ENCODE measurements around the gene NDUFAF3. TPM values are rescaled to one million over a fixed set of nuclear protein-coding genes. Genes with fewer than 3 reads are reported as not detected.
A peak's percentile ranks its signal among the peaks of the same experiment; 100 is the strongest.

The NDUFAF3 gene
- total RNA-seq = 100 to 1,000 TPM in 1 of 2 experiments, 10 to 100 TPM in 1; 98.1 to 108 TPM

- Mint-ChIP-seq H3K9me3 (no peaks in the 10 kb centered on the region), H3K27ac (peak within 1 kb of the TSS; percentile 98), H3K4me3 (peak within 1 kb of the TSS; percentile 98), H3K36me3 (ENCODE audit: low read depth) (peaks cover 51% of the 10 kb centered on the region), H3K4me1 (peaks cover 67% of the 10 kb centered on the region), H3K27me3 (no peaks in the 10 kb centered on the region)
- POLR2A ChIA-PET = interaction anchor here (0.7 to 15.9 kb wide), 37 partner anchors 6 to 586 kb away, joined by 3 to 309 read pairs (median 7); partner anchors contain the start of genes ARIH2, CCDC51, DAG1 and IMPDH2
- peak; percentile 93 for DNase-seq
- CTCF ChIA-PET = interaction anchor here (0.6 to 9.4 kb wide), 18 partner anchors 9 to 1208 kb away, joined by 3 to 117 read pairs (median 4); partner anchors contain the start of genes ARIH2, DAG1, P4HTM and QRICH1
Measured at GRCh38 chr3:49021813-49022687, at the start of gene NDUFAF3. TSS of gene NDUFAF3 (plus strand) at chr3:49022121. CDS start at chr3:49022145, 24 bp downstream.

- Mint-ChIP-seq H3K9me3 (no peaks in the 10 kb centered on the region), H3K4me1 (peaks cover 10% of the 10 kb centered on the region), H3K27ac (peak overlapping the region; percentile 76), H3K4me3 (no peak overlapping the region), H3K27me3 (no peaks in the 10 kb centered on the region), H3K36me3 (ENCODE audit: low read depth) (peaks cover 62% of the 10 kb centered on the region)
- ChIA-PET POLR2A (interaction anchor here (1.0 to 2.1 kb wide), 4 partner anchors 10 to 33 kb away, joined by 3 to 10 read pairs (median 8); partner anchors contain the start of gene WDR6), CTCF (interaction anchor here (0.5 to 1.2 kb wide), 4 partner anchors 15 to 329 kb away, joined by 3 to 5 read pairs (median 4); partner anchors contain the start of genes IMPDH2, NDUFAF3 and P4HTM)
- DNase-seq = no peak
Measured at GRCh38 chr3:48974076-48974864, 47.7 kb upstream of the NDUFAF3 start.

- H3K4me1 Mint-ChIP-seq = peaks cover 5% of the 10 kb centered on the region
- CTCF ChIA-PET = interaction anchor here (1.0 kb wide), 1 partner anchor 28 kb away, joined by 4 read pairs; the partner anchor contains the start of gene WDR6
- POLR2A ChIA-PET = interaction anchor here (0.6 to 1.4 kb wide), 2 partner anchors 8 to 10 kb away, joined by 3 read pairs; no protein-coding TSS in a partner anchor
Measured at GRCh38 chr3:48979451-48979850, 42.5 kb upstream of the NDUFAF3 start.

GRCh38 chr3:48980295-48980694 is 41.6 kb upstream of the NDUFAF3 start:
- POLR2A ChIA-PET = interaction anchor here (1.4 kb wide), 1 partner anchor 9 kb away, joined by 3 read pairs; no protein-coding TSS in a partner anchor
- Mint-ChIP-seq H3K4me3 (no peak overlapping the region), H3K27me3 (no peaks in the 10 kb centered on the region), H3K36me3 (ENCODE audit: low read depth) (peaks cover 59% of the 10 kb centered on the region), H3K27ac (no peak overlapping the region), H3K9me3 (no peaks in the 10 kb centered on the region), H3K4me1 (peaks cover 2% of the 10 kb centered on the region)
- CTCF ChIA-PET = interaction anchor here (0.6 to 1.0 kb wide), 2 partner anchors 27 to 109 kb away, joined by 3 to 4 read pairs; partner anchors contain the start of gene WDR6
- DNase-seq = no peak

More at GRCh38 chr3:48979451-48979850, 42.5 kb upstream of the NDUFAF3 start:
- Mint-ChIP-seq H3K36me3 (ENCODE audit: low read depth) (peaks cover 63% of the 10 kb centered on the region), H3K27me3 (no peaks in the 10 kb centered on the region), H3K27ac (no peak overlapping the region), H3K4me3 (no peak overlapping the region), H3K9me3 (no peaks in the 10 kb centered on the region)
- no peak for DNase-seq

GRCh38 chr3:48982016-48982415 is 39.9 kb upstream of the NDUFAF3 start:
- H3K4me3 Mint-ChIP-seq = no peak overlapping the region
- ChIA-PET POLR2A (no interaction called here), CTCF (no interaction called here)
- H3K27me3 Mint-ChIP-seq = no peaks in the 10 kb centered on the region
- no peak for DNase-seq
- H3K9me3 Mint-ChIP-seq = no peaks in the 10 kb centered on the region
- no peak overlapping the region for H3K27ac Mint-ChIP-seq
- peaks cover 59% of the 10 kb centered on the region for H3K36me3 Mint-ChIP-seq (ENCODE audit: low read depth)
- peaks cover 2% of the 10 kb centered on the region for H3K4me1 Mint-ChIP-seq

- Mint-ChIP-seq H3K9me3 (no peaks in the 10 kb centered on the region), H3K4me1 (peaks cover 3% of the 10 kb centered on the region), H3K36me3 (ENCODE audit: low read depth) (peaks cover 57% of the 10 kb centered on the region), H3K27me3 (no peaks in the 10 kb centered on the region), H3K4me3 (no peak overlapping the region), H3K27ac (no peak overlapping the region)
- POLR2A ChIA-PET = no interaction called here
- CTCF ChIA-PET = no interaction called here
- DNase-seq = no peak
Measured at GRCh38 chr3:48982686-48983085, 39.2 kb upstream of the NDUFAF3 start.

GRCh38 chr3:48983096-48983495 is 38.8 kb upstream of the NDUFAF3 start:
- H3K27me3 Mint-ChIP-seq = no peaks in the 10 kb centered on the region
- ChIA-PET POLR2A (no interaction called here), CTCF (no interaction called here)
- no peak for DNase-seq
- peaks cover 53% of the 10 kb centered on the region for H3K36me3 Mint-ChIP-seq (ENCODE audit: low read depth)
- H3K4me1 Mint-ChIP-seq = peaks cover 7% of the 10 kb centered on the region
- no peaks in the 10 kb centered on the region for H3K9me3 Mint-ChIP-seq
- no peak overlapping the region for H3K4me3 Mint-ChIP-seq
- no peak overlapping the region for H3K27ac Mint-ChIP-seq

- ChIA-PET POLR2A (interaction anchor here (1.3 to 9.0 kb wide), 3 partner anchors 10 to 34 kb away, joined by 3 to 190 read pairs (median 10); partner anchors contain the start of genes DALRD3, NDUFAF3 and WDR6), CTCF (interaction anchor here (0.7 to 9.4 kb wide), 3 partner anchors 22 to 299 kb away, joined by 3 to 124 read pairs (median 3); partner anchors contain the start of genes NCKIPSD and WDR6)
- no peaks in the 10 kb centered on the region for H3K9me3 Mint-ChIP-seq
- H3K4me3 Mint-ChIP-seq = no peak overlapping the region
- no peak for DNase-seq
- peak overlapping the region; percentile 54 for H3K27ac Mint-ChIP-seq
- peaks cover 16% of the 10 kb centered on the region for H3K4me1 Mint-ChIP-seq
- H3K36me3 Mint-ChIP-seq (ENCODE audit: low read depth) = peaks cover 44% of the 10 kb centered on the region
- no peaks in the 10 kb centered on the region for H3K27me3 Mint-ChIP-seq
Measured at GRCh38 chr3:48984663-48985062, 37.3 kb upstream of the NDUFAF3 start.

GRCh38 chr3:48985831-48986376 is 36.0 kb upstream of the NDUFAF3 start:
- Mint-ChIP-seq H3K4me3 (no peak overlapping the region), H3K27ac (no peak overlapping the region), H3K27me3 (no peaks in the 10 kb centered on the region), H3K36me3 (ENCODE audit: low read depth) (peaks cover 35% of the 10 kb centered on the region), H3K9me3 (no peaks in the 10 kb centered on the region), H3K4me1 (peaks cover 16% of the 10 kb centered on the region)
- POLR2A ChIA-PET = interaction anchor here (2.2 to 9.0 kb wide), 4 partner anchors 11 to 43 kb away, joined by 10 to 190 read pairs (median 72); partner anchors contain the start of genes DALRD3, IMPDH2, NDUFAF3 and WDR6
- no peak for DNase-seq
- CTCF ChIA-PET = interaction anchor here (0.9 to 9.4 kb wide), 3 partner anchors 21 to 80 kb away, joined by 3 to 124 read pairs (median 3); partner anchors contain the start of genes NDUFAF3 and WDR6

- peaks cover 40% of the 10 kb centered on the region for H3K4me1 Mint-ChIP-seq
Measured at GRCh38 chr3:48989126-48989795, 32.7 kb upstream of the NDUFAF3 start.

More at GRCh38 chr3:48989126-48989795, 32.7 kb upstream of the NDUFAF3 start:
- Mint-ChIP-seq H3K4me3 (peak overlapping the region; percentile 83), H3K36me3 (ENCODE audit: low read depth) (peaks cover 23% of the 10 kb centered on the region), H3K27me3 (no peaks in the 10 kb centered on the region), H3K27ac (peak overlapping the region; percentile 83), H3K9me3 (no peaks in the 10 kb centered on the region)
- ChIA-PET POLR2A (interaction anchor here (0.9 to 9.0 kb wide), 10 partner anchors 10 to 175 kb away, joined by 3 to 190 read pairs (median 4); partner anchors contain the start of genes ARIH2, DALRD3, IMPDH2 and NDUFAF3), CTCF (interaction anchor here (0.9 to 9.4 kb wide), 14 partner anchors 11 to 479 kb away, joined by 3 to 124 read pairs (median 4); partner anchors contain the start of genes DALRD3, IMPDH2, NDUFAF3 and PRKAR2A)
- no peak for DNase-seq

Measured in activated CD4-positive, alpha-beta memory T cell treated with anti-CD3 and anti-CD28 coated beads, Interleukin-2, amount 10 ng/mL, durations not matched to agents 7 days and 5 days (primary cell).